WTC11 (cell line): ENCODE data around the gene MED9. TPM values are rescaled to one million over a fixed set of nuclear protein-coding genes. Genes with fewer than 3 reads are reported as not detected.

Source experiments
- ATAC-seq: fragments of 200-7000 bp; cut with Tn5 transposase; 2 replicates; pipeline ENCODE4 v1.10.0; 2021; ENCODE audit warnings: mild to moderate bottlenecking, moderate library complexity
- CTCF ChIA-PET: fragments of 300-600 bp; sonication (Branson Sonifier 250); formaldehyde crosslinking; loops from one replicate; lab custom pipeline; 2021; ENCODE audit warnings: antibody characterized with exemption; lab: Charles Lee
- POLR2A ChIA-PET: fragments of 350-600 bp; sonication (Branson Sonifier 250); formaldehyde crosslinking; loops from one replicate; lab custom pipeline; 2021; ENCODE audit warnings: antibody characterized with exemption; lab: Charles Lee
- DNase-seq: peaks from one replicate; pipeline ENCODE4 v3.0.0; 2021; ENCODE audit warnings: low spot score
- H3K27ac Mint-ChIP-seq: 2 replicates; pipeline ENCODE4 v1.8.0; 2021; ENCODE audit warnings: mixed read lengths
- H3K27me3 Mint-ChIP-seq: 2 replicates; pipeline ENCODE4 v1.8.0; 2021; ENCODE audit warnings: low read depth, mild to moderate bottlenecking, moderate library complexity, mixed read lengths
- H3K36me3 Mint-ChIP-seq: 2 replicates; pipeline ENCODE4 v1.8.0; 2021; ENCODE audit warnings: mixed read lengths
- H3K4me1 Mint-ChIP-seq: 2 replicates; pipeline ENCODE4 v1.8.0; 2022; ENCODE audit warnings: mixed read lengths
- H3K4me3 Mint-ChIP-seq: 2 replicates; pipeline ENCODE4 v1.8.0; 2021; ENCODE audit warnings: mild to moderate bottlenecking, moderate library complexity, mixed read lengths
- H3K9me3 Mint-ChIP-seq: 2 replicates; pipeline ENCODE4 v1.8.0; 2021; ENCODE audit warnings: mixed read lengths
- ATF2 ChIP-seq: sonication (generic); formaldehyde crosslinking; IDR thresholded peaks from 2 replicates; pipeline ENCODE4 v1.8.1; 2022; ENCODE audit warnings: low read depth, missing genetic modification reagents, borderline replicate concordance
- ATF3 ChIP-seq: sonication (generic); formaldehyde crosslinking; conservative IDR thresholded peaks from 2 replicates; pipeline ENCODE4 v1.8.1; 2022; ENCODE audit warnings: mild to moderate bottlenecking, missing genetic modification reagents
- CTCF ChIP-seq: fragments of 200-600 bp; IDR thresholded peaks from 2 replicates; pipeline ENCODE4 v1.8.0; 2022; ENCODE audit warnings: antibody characterized with exemption
- ELF4 ChIP-seq: sonication (generic); formaldehyde crosslinking; IDR thresholded peaks from 2 replicates; pipeline ENCODE4 v1.8.1; 2022; ENCODE audit warnings: low read depth, mild to moderate bottlenecking, moderate library complexity, missing genetic modification reagents
- HMGA2 ChIP-seq: fragments of 250-450 bp; sonication (Bioruptor Pico); IDR thresholded peaks from 2 replicates; pipeline ENCODE4 v1.4.0; 2021; ENCODE audit warnings: mild to moderate bottlenecking, moderate library complexity
- IRF1 ChIP-seq: sonication (generic); formaldehyde crosslinking; IDR thresholded peaks from 2 replicates; pipeline ENCODE4 v1.8.0; 2023; ENCODE audit warnings: missing genetic modification reagents
- NR3C1 ChIP-seq: sonication (generic); formaldehyde crosslinking; conservative IDR thresholded peaks from 2 replicates; pipeline ENCODE4 v1.8.1; 2023; ENCODE audit warnings: low read depth, mild to moderate bottlenecking, missing genetic modification reagents
- PRDM15 ChIP-seq: sonication (generic); formaldehyde crosslinking; IDR thresholded peaks from 2 replicates; pipeline ENCODE4 v1.8.0; 2022; ENCODE audit warnings: missing genetic modification reagents
- ZMAT4 ChIP-seq: fragments of 250-450 bp; sonication (Bioruptor Pico); IDR thresholded peaks from 2 replicates; pipeline ENCODE4 v1.9.0; 2021; ENCODE audit warnings: mild to moderate bottlenecking
- ZNF263 ChIP-seq: sonication (generic); formaldehyde crosslinking; IDR thresholded peaks from 2 replicates; pipeline ENCODE4 v1.8.1; 2022; ENCODE audit warnings: low read depth, mild to moderate bottlenecking, moderate library complexity, missing genetic modification reagents
- ZNF396 ChIP-seq: fragments of 250-450 bp; sonication (Bioruptor Pico); IDR thresholded peaks from 2 replicates; pipeline ENCODE4 v1.8.0; 2021; ENCODE audit warnings: mild to moderate bottlenecking, moderate library complexity, borderline replicate concordance
- ZNF416 ChIP-seq: fragments of 250-450 bp; sonication (Bioruptor Pico); IDR thresholded peaks from 2 replicates; pipeline ENCODE4 v1.9.0; 2021; ENCODE audit warnings: mild to moderate bottlenecking, inconsistent platforms
- ZNF671 ChIP-seq: fragments of 250-450 bp; sonication (Bioruptor Pico); IDR thresholded peaks from 2 replicates; pipeline ENCODE4 v1.8.0; 2021; ENCODE audit warnings: mild to moderate bottlenecking
- total RNA-seq: library from RNA; stranded (reverse); gene quantifications from 3 replicates; pipeline ENCODE4 v1.2.3, GENCODE V29; 2021

Gene MED9
- total RNA-seq, 1 experiment from 2014 or later = 21.1 TPM

GRCh38 chr17:17435323-17435722, 41.5 kb upstream of the MED9 start:
- Mint-ChIP-seq H3K9me3 (peaks cover 4% of the 10 kb centered on the region; the same call in 1 of the 2 replicates), H3K4me3 (no peak overlapping the region), H3K36me3 (no peaks in the 10 kb centered on the region), H3K27ac (no peak overlapping the region), H3K27me3 (peaks cover 2% of the 10 kb centered on the region; the same call in 1 of the 2 replicates), H3K4me1 (peaks cover 8% of the 10 kb centered on the region)
- DNase-seq (no peak), ATAC-seq (no peak)
- CTCF ChIA-PET = interaction anchor here (0.6 to 2.1 kb wide), 5 partner anchors 10 to 166 kb away, joined by 3 to 9 read pairs (median 3); no protein-coding TSS in a partner anchor
- TF ChIP-seq IRF1 (CRISPR knock-in tag) (no peak), HMGA2 (no peak), ATF3 (no peak), ELF4 (no peak), ZNF396 (CRISPR knock-in tag) (no peak), ATF2 (CRISPR knock-in tag) (no peak), NR3C1 (no peak)
- POLR2A ChIA-PET = no interaction called here

GRCh38 chr17:17437461-17437860, 39.3 kb upstream of the MED9 start:
- ChIA-PET POLR2A (no interaction called here), CTCF (no interaction called here)
- Mint-ChIP-seq H3K27me3 (peaks cover 2% of the 10 kb centered on the region; the same call in 1 of the 2 replicates), H3K4me3 (no peak overlapping the region), H3K9me3 (peaks cover 3% of the 10 kb centered on the region; the same call in 1 of the 2 replicates), H3K36me3 (no peaks in the 10 kb centered on the region), H3K4me1 (peaks cover 14% of the 10 kb centered on the region), H3K27ac (no peak overlapping the region)
- ATAC-seq = no peak
- no peak for DNase-seq
- TF ChIP-seq ZNF671 (CRISPR knock-in tag) (no peak), PRDM15 (CRISPR knock-in tag) (no peak), CTCF (no peak), ZNF396 (CRISPR knock-in tag) (no peak), IRF1 (CRISPR knock-in tag) (no peak), HMGA2 (no peak), ZNF263 (no peak), ZMAT4 (CRISPR knock-in tag) (no peak), ZNF416 (no peak)
